B cell (primary cell): ENCODE data around the gene KCNG3. TPM values are rescaled to one million over a fixed set of nuclear protein-coding genes. Genes with fewer than 3 reads are reported as not detected.

Experiments used
- ATAC-seq: fragments of 200-7000 bp; cut with Tn5 transposase; one replicate; pipeline ENCODE4 v1.10.0; 2021; ENCODE audit warnings: low read depth, mild to moderate bottlenecking, moderate number of reproducible peaks, moderate library complexity
- CTCF ChIA-PET: fragments of 350-600 bp; sonication (Branson Sonifier 250); formaldehyde crosslinking; loops from one replicate; lab custom pipeline; 2021; ENCODE audit warnings: antibody characterized with exemption, inconsistent platforms; lab: Charles Lee
- POLR2A ChIA-PET: fragments of 350-600 bp; sonication (Branson Sonifier 250); formaldehyde crosslinking; loops from one replicate; lab custom pipeline; 2021; ENCODE audit warnings: antibody characterized with exemption; lab: Charles Lee
- DNase-seq: peaks from one replicate; pipeline ENCODE4 v3.0.0; 2013
- H2AFZ ChIP-seq: 2 replicates; pipeline ENCODE4 v1.6.1; 2012; ENCODE audit warnings: mild to moderate bottlenecking, low read depth, low read length; ENCODE audit not compliant: insufficient read depth, poor library complexity, severe bottlenecking
- H3K27ac ChIP-seq, 2 donors: 1 replicate in 1 of 2; 2 replicates in 1 of 2; pipeline ENCODE4 v1.5.1; 2012 to 2013; ENCODE audit warnings: low read length in 2 of 2, mild to moderate bottlenecking in 2 of 2, moderate library complexity in 1 of 2
- H3K27me3 ChIP-seq, 4 experiments: fragments of 200-600 bp in 1 of 4; sonication (generic) in 1 of 4; replicated peaks in 1 of 4; 1 replicate in 2 of 4; 2 replicates in 2 of 4; pipeline versions ENCODE4 v1.6.1 to v1.7.0; 2013 to 2016; ENCODE audit warnings: low read length in 3 of 4, mild to moderate bottlenecking in 2 of 4, mixed read lengths in 1 of 4, moderate library complexity in 1 of 4; ENCODE audit not compliant: insufficient read depth in 4 of 4, control insufficient read depth in 3 of 4; ENCODE audit errors: control extremely low read depth in 1 of 4
- H3K36me3 ChIP-seq, 2 experiments: replicated peaks in 1 of 2; 1 replicate in 1 of 2; 2 replicates in 1 of 2; pipeline versions ENCODE4 v1.6.1 to v1.7.1; 2013; ENCODE audit warnings: low read length in 1 of 2; ENCODE audit not compliant: insufficient read depth in 2 of 2, control insufficient read depth in 1 of 2; ENCODE audit errors: control extremely low read depth in 1 of 2, extremely low read depth in 1 of 2
- H3K4me1 ChIP-seq, 2 donors: fragments of 200-600 bp in 1 of 2; sonication (generic) in 1 of 2; 1 replicate in 1 of 2; 2 replicates in 1 of 2; pipeline versions ENCODE4 v1.5.1 to v1.6.1; 2013 to 2017; ENCODE audit warnings: low read length in 2 of 2; ENCODE audit not compliant: control insufficient read depth in 2 of 2, insufficient read depth in 2 of 2
- H3K4me2 ChIP-seq: replicated peaks from 2 replicates; pipeline ENCODE3; 2012; ENCODE audit warnings: mild to moderate bottlenecking, low read depth, low read length; ENCODE audit not compliant: poor library complexity, severe bottlenecking
- H3K4me3 ChIP-seq, 5 experiments: fragments of 200-600 bp in 1 of 5; sonication (generic) in 1 of 5; 1 replicate in 3 of 5; 2 replicates in 2 of 5; pipeline versions ENCODE4 v1.5.1 to v1.7.0; 2011 to 2016; ENCODE audit warnings: low read length in 4 of 5, mild to moderate bottlenecking in 4 of 5, low read depth in 2 of 5, control low read depth in 1 of 5, moderate library complexity in 1 of 5; ENCODE audit not compliant: insufficient read depth in 1 of 5; ENCODE audit errors: control extremely low read depth in 1 of 5, extremely low read depth in 1 of 5
- H3K79me2 ChIP-seq: fragments of 200-600 bp; sonication (generic); one replicate; pipeline ENCODE4 v1.6.0; 2016; ENCODE audit warnings: low read length; ENCODE audit not compliant: control insufficient read depth, insufficient read depth
- H3K9ac ChIP-seq: fragments of 200-600 bp; sonication (generic); 2 replicates; pipeline ENCODE4 v1.6.1; 2017; ENCODE audit warnings: mild to moderate bottlenecking, low read length, moderate library complexity
- H3K9me3 ChIP-seq, 3 donors: one replicate each; pipeline versions ENCODE4 v1.6.1 to v1.7.1; 2013; ENCODE audit warnings: low read length in 2 of 3; ENCODE audit not compliant: control insufficient read depth in 2 of 3, insufficient read depth in 1 of 3; ENCODE audit errors: control extremely low read depth in 1 of 3
- H4K20me1 ChIP-seq: 2 replicates; pipeline ENCODE4 v1.6.0; 2012; ENCODE audit warnings: mild to moderate bottlenecking, low read length; ENCODE audit not compliant: insufficient read depth, control insufficient read depth, poor library complexity, severe bottlenecking
- H3K27ac Mint-ChIP-seq: one replicate; pipeline ENCODE4 v1.8.0; 2021; ENCODE audit warnings: mixed read lengths
- H3K27me3 Mint-ChIP-seq: one replicate; pipeline ENCODE4 v1.8.0; 2021; ENCODE audit warnings: mixed read lengths
- H3K4me1 Mint-ChIP-seq: one replicate; pipeline ENCODE4 v1.8.0; 2021; ENCODE audit warnings: mixed read lengths
- H3K4me3 Mint-ChIP-seq: one replicate; pipeline ENCODE4 v1.8.0; 2021; ENCODE audit warnings: mixed read lengths
- H3K9me3 Mint-ChIP-seq: one replicate; pipeline ENCODE4 v1.8.0; 2022; ENCODE audit warnings: mixed read lengths; ENCODE audit not compliant: insufficient read depth
- CTCF ChIP-seq: fragments of 200-600 bp; IDR thresholded peaks from one replicate; pipeline ENCODE4 v1.8.0; 2022; ENCODE audit warnings: antibody characterized with exemption, mild to moderate bottlenecking
- EZH2 ChIP-seq: IDR thresholded peaks from 2 replicates; pipeline ENCODE4 v1.6.1; 2012; ENCODE audit warnings: borderline replicate concordance, low read depth, mild to moderate bottlenecking, moderate library complexity, low read length; ENCODE audit not compliant: insufficient read depth, poor library complexity, severe bottlenecking
- WGBS: methylation state at CpG from one replicate; pipeline ENCODE4 v1.1.5; 2013; ENCODE audit warnings: missing lambda C conversion rate; ENCODE audit not compliant: insufficient coverage; 5-methylcytosine and 5-hydroxymethylcytosine counted together
- intact Hi-C: fragments of 100-400 bp; cut with micrococcal nuclease; formaldehyde crosslinking; loops from one replicate; pipeline ENCODE4 v1.10.0; 2022
- polyA plus RNA-seq: library from polyadenylated mRNA; depleted of rRNA; stranded (reverse); fragments of >200 nt; gene quantifications from 2 replicates; pipeline ENCODE4 v1.2.3, GENCODE V29; 2012
- total RNA-seq, 2 donors: library from RNA; stranded (reverse); fragments of 120-200 nt in 1 of 2; gene quantifications; 1 replicate in 1 of 2; 2 replicates in 1 of 2; pipeline versions ENCODE4 v1.2.3 to v1.2.4, GENCODE V29; 2013 to 2022

The KCNG3 gene
- total and polyA plus RNA-seq, 2 donors (not counting 1 experiment from before 2014, with no cell fraction given) = not detected

- WGBS = 100% methylated on average over 1 of the region's 3 CpGs
- no peak overlapping the region for H3K4me2 ChIP-seq
- H3K79me2 ChIP-seq = no peaks in the 10 kb centered on the region
- no peaks in the 10 kb centered on the region for H3K4me1 ChIP-seq
- POLR2A ChIA-PET = no interaction called here
- H3K9me3 Mint-ChIP-seq = no peaks in the 10 kb centered on the region
- H3K36me3 ChIP-seq = no peaks in the 10 kb centered on the region
- H3K9me3 ChIP-seq = no peaks in the 10 kb centered on the region
- no peak overlapping the region for H2AFZ ChIP-seq
- DNase-seq (no peak), ATAC-seq (no peak)
- H3K4me3 ChIP-seq = no peak overlapping the region
- H3K27ac ChIP-seq = no peak overlapping the region
- no peak overlapping the region for H3K4me3 Mint-ChIP-seq
- intact Hi-C loops = no loop called here
- no peak overlapping the region for H3K27ac Mint-ChIP-seq
- H3K27me3 ChIP-seq = peaks cover 0 to 16% (median 2%) of the 10 kb centered on the region in 4 experiments
- CTCF ChIA-PET = no interaction called here
- no peaks in the 10 kb centered on the region for H4K20me1 ChIP-seq
- peaks cover 43% of the 10 kb centered on the region for H3K27me3 Mint-ChIP-seq
- H3K9ac ChIP-seq = no peak overlapping the region
- TF ChIP-seq CTCF = no peak
- TF ChIP-seq EZH2 = no peak
- no peaks in the 10 kb centered on the region for H3K4me1 Mint-ChIP-seq
Measured at GRCh38 chr2:42421601-42422239, 72.1 kb downstream of the KCNG3 start.

GRCh38 chr2:42421157-42421485 is 72.7 kb downstream of the KCNG3 start:
- WGBS = no CpG with 5 or more reads among the region's 3 CpGs
- peaks cover 0 to 16% (median 2%) of the 10 kb centered on the region in 4 experiments for H3K27me3 ChIP-seq
- H3K4me1 ChIP-seq = no peaks in the 10 kb centered on the region
- DNase-seq (no peak), ATAC-seq (no peak)
- H2AFZ ChIP-seq = no peak overlapping the region
- TF ChIP-seq EZH2 (no peak), CTCF (no peak)
- H3K4me3 Mint-ChIP-seq = no peak overlapping the region
- H3K27me3 Mint-ChIP-seq = peaks cover 38% of the 10 kb centered on the region
- no peak overlapping the region for H3K27ac Mint-ChIP-seq
- H3K27ac ChIP-seq = no peak overlapping the region
- CTCF ChIA-PET = no interaction called here
- POLR2A ChIA-PET = no interaction called here
- no peaks in the 10 kb centered on the region for H3K79me2 ChIP-seq
- peaks cover 0 to 4% (median 0%) of the 10 kb centered on the region in 3 donors for H3K9me3 ChIP-seq
- no peak overlapping the region for H3K9ac ChIP-seq
- H3K4me3 ChIP-seq = no peak overlapping the region
- H3K9me3 Mint-ChIP-seq = no peaks in the 10 kb centered on the region
- H3K36me3 ChIP-seq = no peaks in the 10 kb centered on the region
- intact Hi-C loops = no loop called here
- H3K4me1 Mint-ChIP-seq = no peaks in the 10 kb centered on the region
- H3K4me2 ChIP-seq = no peak overlapping the region
- no peaks in the 10 kb centered on the region for H4K20me1 ChIP-seq
